Glutamatergic neuron (in vitro differentiated cells): ENCODE measurements around the gene SLC28A1. TPM values are rescaled to one million over a fixed set of nuclear protein-coding genes. Genes with fewer than 3 reads are reported as not detected.

ENCODE experiments used
- DNase-seq: peaks from one replicate; pipeline ENCODE4 v3.0.0; 2022
- H3K27ac Mint-ChIP-seq: one replicate; pipeline ENCODE4 v1.8.0; 2020; ENCODE audit warnings: mild to moderate bottlenecking, mixed read lengths, inconsistent platforms; ENCODE audit not compliant: unreplicated experiment
- H3K27me3 Mint-ChIP-seq: one replicate; pipeline ENCODE4 v1.8.0; 2020; ENCODE audit warnings: mild to moderate bottlenecking, moderate library complexity, mixed read lengths, inconsistent platforms; ENCODE audit not compliant: unreplicated experiment
- H3K36me3 Mint-ChIP-seq: one replicate; pipeline ENCODE4 v1.8.0; 2020; ENCODE audit warnings: mild to moderate bottlenecking, mixed read lengths, inconsistent platforms; ENCODE audit not compliant: unreplicated experiment
- H3K4me1 Mint-ChIP-seq: one replicate; pipeline ENCODE4 v1.8.0; 2020; ENCODE audit warnings: mild to moderate bottlenecking, low read depth, mixed read lengths, inconsistent platforms; ENCODE audit not compliant: unreplicated experiment
- H3K4me3 Mint-ChIP-seq: one replicate; pipeline ENCODE4 v1.8.0; 2020; ENCODE audit warnings: mild to moderate bottlenecking, mixed read lengths, inconsistent platforms; ENCODE audit not compliant: unreplicated experiment
- H3K9me3 Mint-ChIP-seq: one replicate; pipeline ENCODE4 v1.8.0; 2020; ENCODE audit warnings: mild to moderate bottlenecking, moderate library complexity, mixed read lengths, inconsistent platforms; ENCODE audit not compliant: unreplicated experiment
- CTCF ChIP-seq: fragments of 200-600 bp; sonication (generic); IDR thresholded peaks from one replicate; pipeline ENCODE4 v1.5.0; 2021; ENCODE audit not compliant: partially characterized antibody, unreplicated experiment
- total RNA-seq: library from RNA; stranded (reverse); fragmentation: NEBNext Ultra II Directional; extraction: Animal tissue kit (Norgen Biotek cat#: 25700); gene quantifications from one replicate; pipeline ENCODE4 v1.2.1, GENCODE V29; 2021; ENCODE audit not compliant: unreplicated experiment

Gene SLC28A1
- total RNA-seq, 1 donor from 2014 or later = 0.25 TPM

- peaks cover 7% of the 10 kb centered on the region for H3K27me3 Mint-ChIP-seq
- DNase-seq = peak; percentile 64
- peak overlapping the region; percentile 81 for H3K27ac Mint-ChIP-seq
- H3K4me1 Mint-ChIP-seq = peaks cover 20% of the 10 kb centered on the region
- no peaks in the 10 kb centered on the region for H3K36me3 Mint-ChIP-seq
- no peak for TF ChIP-seq CTCF
- peaks cover 5% of the 10 kb centered on the region for H3K9me3 Mint-ChIP-seq
- H3K4me3 Mint-ChIP-seq = no peak overlapping the region
Measured at GRCh38 chr15:84888639-84889038, 4.2 kb downstream of the SLC28A1 start.

GRCh38 chr15:84889313-84889990, 5.0 kb downstream of the SLC28A1 start:
- no peak for TF ChIP-seq CTCF
- Mint-ChIP-seq H3K9me3 (peaks cover 5% of the 10 kb centered on the region), H3K4me1 (peaks cover 20% of the 10 kb centered on the region), H3K27me3 (peaks cover 7% of the 10 kb centered on the region), H3K36me3 (no peaks in the 10 kb centered on the region), H3K4me3 (peak overlapping the region; percentile 55), H3K27ac (peak overlapping the region; percentile 81)
- DNase-seq = peak; percentile 32

- H3K27me3 Mint-ChIP-seq = peaks cover 7% of the 10 kb centered on the region
- no peak for DNase-seq
- peaks cover 20% of the 10 kb centered on the region for H3K4me1 Mint-ChIP-seq
- no peak for TF ChIP-seq CTCF
- H3K36me3 Mint-ChIP-seq = no peaks in the 10 kb centered on the region
- H3K4me3 Mint-ChIP-seq = no peak overlapping the region
- H3K9me3 Mint-ChIP-seq = peaks cover 5% of the 10 kb centered on the region
- no peak overlapping the region for H3K27ac Mint-ChIP-seq
Measured at GRCh38 chr15:84889991-84890669, 5.7 kb downstream of the SLC28A1 start.

- no peak for TF ChIP-seq CTCF
- H3K4me1 Mint-ChIP-seq = peaks cover 19% of the 10 kb centered on the region
- peak overlapping the region; percentile 15 for H3K27ac Mint-ChIP-seq
Measured at GRCh38 chr15:84890670-84891162, 6.3 kb downstream of the SLC28A1 start.

GRCh38 chr15:84891339-84891738, 6.9 kb downstream of the SLC28A1 start:
- H3K27ac Mint-ChIP-seq = no peak overlapping the region
- H3K27me3 Mint-ChIP-seq = peaks cover 5% of the 10 kb centered on the region
- DNase-seq = no peak
- no peak overlapping the region for H3K4me3 Mint-ChIP-seq
- H3K36me3 Mint-ChIP-seq = no peaks in the 10 kb centered on the region
- no peak for TF ChIP-seq CTCF
- peaks cover 5% of the 10 kb centered on the region for H3K9me3 Mint-ChIP-seq
- peaks cover 15% of the 10 kb centered on the region for H3K4me1 Mint-ChIP-seq

More at GRCh38 chr15:84890670-84891162, 6.3 kb downstream of the SLC28A1 start:
- no peak overlapping the region for H3K4me3 Mint-ChIP-seq
- peaks cover 7% of the 10 kb centered on the region for H3K27me3 Mint-ChIP-seq
- no peaks in the 10 kb centered on the region for H3K36me3 Mint-ChIP-seq
- peaks cover 5% of the 10 kb centered on the region for H3K9me3 Mint-ChIP-seq
- DNase-seq = no peak
